Endodermal cell (in vitro differentiated cells): Measurements from ENCODE around the gene ZNF280C. TPM values are rescaled to one million over a fixed set of nuclear protein-coding genes. Genes with fewer than 3 reads are reported as not detected.

Experiments used
- DNase-seq: peaks from one replicate; pipeline ENCODE4 v3.0.0-alpha.2; 2017
- H3K27ac ChIP-seq: 2 replicates; pipeline ENCODE4 v1.5.1; 2013; ENCODE audit warnings: mild to moderate bottlenecking, low read depth, low read length, moderate library complexity
- H3K27me3 ChIP-seq: 2 replicates; pipeline ENCODE4 v1.6.1; 2013; ENCODE audit warnings: mild to moderate bottlenecking, low read length, moderate library complexity; ENCODE audit not compliant: insufficient read depth, control insufficient read depth, poor library complexity, severe bottlenecking
- H3K36me3 ChIP-seq: 2 replicates; pipeline ENCODE4 v1.7.0; 2013; ENCODE audit warnings: mild to moderate bottlenecking, low read length, moderate library complexity; ENCODE audit not compliant: control insufficient read depth, insufficient read depth
- H3K4me1 ChIP-seq: one replicate; pipeline ENCODE4 v1.7.0; 2013; ENCODE audit warnings: low read length; ENCODE audit not compliant: control insufficient read depth, insufficient read depth
- H3K4me3 ChIP-seq: 2 replicates; pipeline ENCODE4 v1.5.1; 2013; ENCODE audit warnings: mild to moderate bottlenecking, low read length, moderate library complexity
- H3K9ac ChIP-seq: 2 replicates; pipeline ENCODE4 v1.6.1; 2013; ENCODE audit warnings: mild to moderate bottlenecking, low read length, moderate library complexity; ENCODE audit not compliant: poor library complexity, severe bottlenecking; ENCODE audit errors: extremely low read depth
- H3K9me3 ChIP-seq: 2 replicates; pipeline ENCODE4 v1.6.1; 2013; ENCODE audit warnings: mild to moderate bottlenecking, low read length, moderate library complexity; ENCODE audit not compliant: control insufficient read depth
- H3K27ac Mint-ChIP-seq: 2 replicates; pipeline ENCODE4 v1.8.0; 2020; ENCODE audit warnings: mixed read lengths
- H3K27me3 Mint-ChIP-seq: 2 replicates; pipeline ENCODE4 v1.8.0; 2021; ENCODE audit warnings: mild to moderate bottlenecking, mixed read lengths; ENCODE audit not compliant: insufficient read depth
- H3K36me3 Mint-ChIP-seq: 2 replicates; pipeline ENCODE4 v1.8.0; 2020; ENCODE audit warnings: low read depth, mixed read lengths
- H3K4me1 Mint-ChIP-seq: 2 replicates; pipeline ENCODE4 v1.8.0; 2020; ENCODE audit warnings: mixed read lengths
- H3K4me3 Mint-ChIP-seq: 2 replicates; pipeline ENCODE4 v1.8.0; 2020; ENCODE audit warnings: mild to moderate bottlenecking, moderate library complexity, mixed read lengths
- H3K9me3 Mint-ChIP-seq: 2 replicates; pipeline ENCODE4 v1.8.0; 2020; ENCODE audit warnings: mild to moderate bottlenecking, mixed read lengths
- WGBS, 2 experiments: methylation state at CpG; one replicate each; pipeline versions ENCODE4 v1.1.5 to v1.1.7; 2013; ENCODE audit warnings: missing lambda C conversion rate in 2 of 2, mixed read lengths in 1 of 2; ENCODE audit not compliant: insufficient coverage in 1 of 2, insufficient read length in 1 of 2; 5-methylcytosine and 5-hydroxymethylcytosine counted together
- total RNA-seq, 2 donors: library from RNA; stranded (reverse); fragmentation: NEBNext Ultra II Directional in 1 of 2; extraction: Animal tissue kit (Norgen Biotek cat#: 25700) in 1 of 2; gene quantifications; 2 replicates in 1 of 2; 3 replicates in 1 of 2; pipeline ENCODE4 v1.2.1, GENCODE V29; 2021
- TF ChIP-seq, protein P1 (sequence below): fragments of 200-600 bp; sonication (generic); conservative IDR thresholded peaks from 2 replicates; pipeline ENCODE4 v1.5.0; 2021; ENCODE audit warnings: antibody characterized with exemption, mild to moderate bottlenecking

The ZNF280C gene
- total RNA-seq, 2 donors from 2014 or later = 15.4 to 15.7 TPM

DNA sequence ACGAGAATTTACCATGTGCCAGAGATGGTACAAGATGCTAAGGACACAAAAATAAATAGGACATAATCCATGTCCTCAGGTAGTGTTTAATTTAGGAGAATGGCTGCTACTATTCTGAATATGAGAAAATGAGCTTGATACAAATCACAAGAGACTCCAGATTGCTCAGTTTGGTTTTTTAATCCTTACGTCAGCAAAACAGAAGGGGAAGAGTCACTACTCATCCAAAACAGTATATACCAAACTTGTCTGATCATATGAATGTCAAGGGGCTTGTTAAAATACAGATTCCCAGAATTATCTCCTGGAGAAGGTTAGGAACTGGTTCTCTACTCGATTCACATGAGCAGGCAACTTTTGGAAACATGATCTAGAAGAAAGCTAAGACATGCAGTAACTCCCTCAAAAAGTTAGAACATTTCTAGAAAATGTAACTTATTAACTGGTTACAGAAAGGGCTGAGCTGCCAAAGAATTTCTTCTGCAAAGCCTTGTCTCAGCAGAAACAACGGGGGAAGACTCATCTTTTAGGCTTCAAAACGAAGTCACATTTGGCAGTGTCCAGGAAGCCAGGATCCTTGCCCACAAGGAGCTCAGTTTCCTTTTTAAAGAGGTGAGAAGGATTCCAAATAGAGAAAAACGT lies 106.5 kb downstream of the ZNF280C start:
- Histone ChIP-seq H3K27ac (no peak overlapping the region), H3K36me3 (peaks cover 3% of the 10 kb centered on the region), H3K4me1 (no peaks in the 10 kb centered on the region), H3K4me3 (no peak overlapping the region), H3K9me3 (no peaks in the 10 kb centered on the region), H3K27me3 (no peaks in the 10 kb centered on the region), H3K9ac (no peak overlapping the region)
- WGBS, 2 experiments = 74 to 93% methylated on average over 2 to 5 of the region's 6 CpGs
- TF ChIP-seq, protein P1, sequence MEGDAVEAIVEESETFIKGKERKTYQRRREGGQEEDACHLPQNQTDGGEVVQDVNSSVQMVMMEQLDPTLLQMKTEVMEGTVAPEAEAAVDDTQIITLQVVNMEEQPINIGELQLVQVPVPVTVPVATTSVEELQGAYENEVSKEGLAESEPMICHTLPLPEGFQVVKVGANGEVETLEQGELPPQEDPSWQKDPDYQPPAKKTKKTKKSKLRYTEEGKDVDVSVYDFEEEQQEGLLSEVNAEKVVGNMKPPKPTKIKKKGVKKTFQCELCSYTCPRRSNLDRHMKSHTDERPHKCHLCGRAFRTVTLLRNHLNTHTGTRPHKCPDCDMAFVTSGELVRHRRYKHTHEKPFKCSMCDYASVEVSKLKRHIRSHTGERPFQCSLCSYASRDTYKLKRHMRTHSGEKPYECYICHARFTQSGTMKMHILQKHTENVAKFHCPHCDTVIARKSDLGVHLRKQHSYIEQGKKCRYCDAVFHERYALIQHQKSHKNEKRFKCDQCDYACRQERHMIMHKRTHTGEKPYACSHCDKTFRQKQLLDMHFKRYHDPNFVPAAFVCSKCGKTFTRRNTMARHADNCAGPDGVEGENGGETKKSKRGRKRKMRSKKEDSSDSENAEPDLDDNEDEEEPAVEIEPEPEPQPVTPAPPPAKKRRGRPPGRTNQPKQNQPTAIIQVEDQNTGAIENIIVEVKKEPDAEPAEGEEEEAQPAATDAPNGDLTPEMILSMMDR = no peak
- no peak overlapping the region for H3K27ac Mint-ChIP-seq
- H3K4me1 Mint-ChIP-seq = peaks cover 8% of the 10 kb centered on the region
- H3K4me3 Mint-ChIP-seq = no peak overlapping the region
- DNase-seq = no peak
- peaks cover 8% of the 10 kb centered on the region for H3K36me3 Mint-ChIP-seq
- H3K27me3 Mint-ChIP-seq = no peaks in the 10 kb centered on the region
- H3K9me3 Mint-ChIP-seq = peaks cover 20% of the 10 kb centered on the region

DNA sequence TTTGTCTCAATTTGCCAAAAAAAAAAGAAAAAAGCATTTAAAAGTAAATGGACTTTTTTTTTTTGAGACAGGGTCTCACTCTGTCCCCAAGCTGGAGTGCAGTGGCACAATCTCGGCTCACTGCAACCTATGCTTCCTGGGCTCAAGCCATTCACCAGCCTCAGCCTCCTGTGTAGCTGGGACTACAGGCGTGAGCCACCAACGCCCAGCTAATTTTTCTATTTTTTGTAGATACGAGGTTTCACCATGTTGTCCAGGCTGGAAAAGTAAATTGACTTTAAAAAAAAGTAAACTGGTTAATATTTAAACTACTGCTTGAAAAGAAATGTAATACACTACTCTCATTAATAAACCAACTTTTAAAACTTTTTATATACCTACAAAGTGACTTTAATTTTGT lies 108.9 kb downstream of the ZNF280C start:
- Histone ChIP-seq H3K9me3 (no peaks in the 10 kb centered on the region), H3K36me3 (peaks cover 5% of the 10 kb centered on the region), H3K4me1 (no peaks in the 10 kb centered on the region), H3K9ac (no peak overlapping the region), H3K27me3 (no peaks in the 10 kb centered on the region), H3K27ac (no peak overlapping the region), H3K4me3 (no peak overlapping the region)
- no peaks in the 10 kb centered on the region for H3K27me3 Mint-ChIP-seq
- no peak overlapping the region for H3K27ac Mint-ChIP-seq
- H3K4me3 Mint-ChIP-seq = no peak overlapping the region
- H3K9me3 Mint-ChIP-seq = peaks cover 18% of the 10 kb centered on the region
- WGBS, 2 experiments = 80 to 98% methylated on average over 1 to 3 of the region's 4 CpGs
- peaks cover 6% of the 10 kb centered on the region for H3K4me1 Mint-ChIP-seq
- TF ChIP-seq, protein P1 = no peak
- DNase-seq = no peak
- peaks cover 11% of the 10 kb centered on the region for H3K36me3 Mint-ChIP-seq

DNA sequence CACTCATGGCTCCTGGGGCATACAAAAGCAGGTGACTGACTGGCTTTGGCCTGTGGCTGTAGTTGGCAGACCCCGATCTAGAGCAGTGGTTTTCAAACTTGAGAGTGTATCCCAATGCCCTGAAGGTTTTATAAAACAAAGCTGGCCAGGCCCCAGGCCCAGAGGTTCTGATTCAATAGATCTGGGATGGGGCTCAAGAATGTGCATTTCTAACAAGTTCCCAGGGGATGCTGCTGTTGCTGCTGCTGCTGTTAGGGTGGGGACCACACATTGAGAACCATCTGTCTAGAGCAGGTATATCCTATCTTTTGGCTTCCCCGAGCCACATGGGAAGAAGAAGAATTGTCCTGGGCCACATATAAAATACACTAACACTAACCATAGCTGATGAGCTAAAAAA lies 110.4 kb downstream of the ZNF280C start:
- Mint-ChIP-seq H3K4me1 (peaks cover 10% of the 10 kb centered on the region), H3K27ac (no peak overlapping the region), H3K9me3 (peaks cover 18% of the 10 kb centered on the region), H3K4me3 (no peak overlapping the region), H3K36me3 (peaks cover 12% of the 10 kb centered on the region), H3K27me3 (no peaks in the 10 kb centered on the region)
- no peak for DNase-seq
- TF ChIP-seq, protein P1 = no peak
- Histone ChIP-seq H3K27ac (no peak overlapping the region), H3K9ac (no peak overlapping the region), H3K27me3 (no peaks in the 10 kb centered on the region), H3K9me3 (no peaks in the 10 kb centered on the region), H3K36me3 (peaks cover 16% of the 10 kb centered on the region), H3K4me3 (no peak overlapping the region), H3K4me1 (no peaks in the 10 kb centered on the region)
- 93% methylated on average over 2 of the region's 2 CpGs; no CpG with 5 or more reads in 1 of the 2 experiments for WGBS, 2 experiments
